Measurements from ENCODE around the gene SERTAD2.

- TF ChIP-seq CTCF (IDR thresholded peaks at IDR 0.05) = no peak
- no peak for TF ChIP-seq POLR2A (IDR thresholded peaks at IDR 0.05)
- no peak for TF ChIP-seq POLR2AphosphoS5 (IDR thresholded peaks at IDR 0.05)
Observed at GRCh38 chr2:64686283-64686956, 32.7 kb upstream of the SERTAD2 start.
